H9 (cell line): ENCODE results near the gene IFT81. TPM values are rescaled to one million over a fixed set of nuclear protein-coding genes. Genes with fewer than 3 reads are reported as not detected.
A peak's percentile ranks its signal among the peaks of the same experiment; 100 is the strongest.

Source experiments
- DNase-seq: peaks from one replicate; pipeline ENCODE4 v3.0.0-alpha.2; 2017
- H2AFZ ChIP-seq: one replicate; pipeline ENCODE4 v1.6.1; 2013; ENCODE audit warnings: mild to moderate bottlenecking, low read length, control low read depth, moderate library complexity
- H2AK5ac ChIP-seq: 2 replicates; pipeline ENCODE4 v1.6.1; 2013; ENCODE audit warnings: low read length, control low read depth, mixed read lengths; ENCODE audit not compliant: insufficient read length
- H2BK120ac ChIP-seq: one replicate; pipeline ENCODE4 v1.6.1; 2013; ENCODE audit warnings: low read depth, mild to moderate bottlenecking, low read length, control low read depth, inconsistent platforms; ENCODE audit not compliant: poor library complexity, severe bottlenecking
- H2BK12ac ChIP-seq: 2 replicates; pipeline ENCODE4 v1.6.1; 2013; ENCODE audit warnings: low read length, control low read depth, mixed read lengths, low read depth; ENCODE audit not compliant: insufficient read length
- H2BK15ac ChIP-seq: 2 replicates; pipeline ENCODE4 v1.6.1; 2013; ENCODE audit warnings: low read depth, low read length, control low read depth
- H2BK20ac ChIP-seq: one replicate; pipeline ENCODE4 v1.6.1; 2013; ENCODE audit warnings: low read depth, mild to moderate bottlenecking, low read length, control low read depth, inconsistent platforms; ENCODE audit not compliant: poor library complexity, severe bottlenecking
- H2BK5ac ChIP-seq: 2 replicates; pipeline ENCODE4 v1.6.1; 2013; ENCODE audit warnings: low read length, control low read depth, mixed read lengths; ENCODE audit not compliant: insufficient read length
- H3K14ac ChIP-seq: 2 replicates; pipeline ENCODE4 v1.6.1; 2013; ENCODE audit warnings: low read length, control low read depth; ENCODE audit not compliant: insufficient read depth
- H3K18ac ChIP-seq: 2 replicates; pipeline ENCODE4 v1.6.1; 2013; ENCODE audit warnings: low read depth, mild to moderate bottlenecking, mixed read lengths, low read length, control low read depth; ENCODE audit not compliant: insufficient read length
- H3K23ac ChIP-seq: 2 replicates; pipeline ENCODE4 v1.6.1; 2013; ENCODE audit warnings: low read length, control low read depth, mixed read lengths, low read depth; ENCODE audit not compliant: insufficient read length
- H3K23me2 ChIP-seq: 2 replicates; pipeline ENCODE4 v1.6.1; 2013; ENCODE audit warnings: low read depth, mild to moderate bottlenecking, mixed read lengths, low read length, control low read depth; ENCODE audit not compliant: insufficient read length, poor library complexity, severe bottlenecking
- H3K27ac ChIP-seq: 2 replicates; pipeline ENCODE4 v1.5.1; 2013; ENCODE audit warnings: low read length, control low read depth, mixed read lengths, low read depth; ENCODE audit not compliant: insufficient read length
- H3K27me3 ChIP-seq: 2 replicates; pipeline ENCODE4 v1.6.1; 2013; ENCODE audit warnings: low read length, control low read depth, inconsistent platforms; ENCODE audit not compliant: insufficient read depth
- H3K4ac ChIP-seq: 2 replicates; pipeline ENCODE4 v1.6.1; 2013; ENCODE audit warnings: low read depth, mild to moderate bottlenecking, control low read depth, inconsistent platforms, low read length, moderate library complexity
- H3K4me1 ChIP-seq: 2 replicates; pipeline ENCODE4 v1.6.1; 2013; ENCODE audit warnings: low read length, control low read depth, inconsistent platforms; ENCODE audit not compliant: insufficient read depth
- H3K4me2 ChIP-seq: 2 replicates; pipeline ENCODE4 v1.6.1; 2013; ENCODE audit warnings: low read length, control low read depth, mixed read lengths; ENCODE audit not compliant: insufficient read length, insufficient read depth
- H3K56ac ChIP-seq: 2 replicates; pipeline ENCODE4 v1.6.1; 2013; ENCODE audit warnings: low read depth, mild to moderate bottlenecking, mixed read lengths, low read length, control low read depth; ENCODE audit not compliant: insufficient read length
- H3K79me1 ChIP-seq: 2 replicates; pipeline ENCODE4 v1.6.1; 2013; ENCODE audit warnings: low read depth, mild to moderate bottlenecking, moderate library complexity, low read length, control low read depth, inconsistent platforms; ENCODE audit not compliant: insufficient read depth, poor library complexity, severe bottlenecking
- H3K79me2 ChIP-seq: 2 replicates; pipeline ENCODE4 v1.6.1; 2013; ENCODE audit warnings: low read length, control low read depth, inconsistent platforms; ENCODE audit not compliant: insufficient read depth
- H3K9ac ChIP-seq: 2 replicates; pipeline ENCODE4 v1.6.1; 2013; ENCODE audit warnings: low read length, control low read depth, mixed read lengths; ENCODE audit not compliant: insufficient read length; ENCODE audit errors: extremely low read depth
- H3K9me3 ChIP-seq: one replicate; pipeline ENCODE4 v1.6.1; 2013; ENCODE audit warnings: low read depth, low read length, inconsistent platforms; ENCODE audit not compliant: control insufficient read depth
- H3T11ph ChIP-seq: one replicate; pipeline ENCODE4 v1.6.1; 2013; ENCODE audit warnings: mild to moderate bottlenecking, low read length, control low read depth, inconsistent platforms
- H4K20me1 ChIP-seq: one replicate; pipeline ENCODE4 v1.6.1; 2013; ENCODE audit not compliant: control insufficient read depth, insufficient read length, insufficient read depth
- H4K5ac ChIP-seq: 2 replicates; pipeline ENCODE4 v1.6.1; 2013; ENCODE audit warnings: low read depth, mild to moderate bottlenecking, mixed read lengths, low read length, control low read depth; ENCODE audit not compliant: insufficient read length
- H4K8ac ChIP-seq: replicated peaks from 2 replicates; pipeline ENCODE4 v1.6.1; 2013; ENCODE audit warnings: low read length, control low read depth, mixed read lengths, low read depth; ENCODE audit not compliant: insufficient read length
- H4K91ac ChIP-seq: 2 replicates; pipeline ENCODE4 v1.6.1; 2013; ENCODE audit warnings: low read depth, mild to moderate bottlenecking, moderate library complexity, mixed read lengths, low read length, control low read depth; ENCODE audit not compliant: insufficient read length
- H3K27ac Mint-ChIP-seq, 3 experiments: 2 replicates in 2 of 3; 3 replicates in 1 of 3; pipeline ENCODE4 v1.8.0; 2020 to 2021; ENCODE audit warnings: mixed read lengths in 3 of 3, mild to moderate bottlenecking in 1 of 3, moderate library complexity in 1 of 3
- H3K27me3 Mint-ChIP-seq: 2 replicates; pipeline ENCODE4 v1.8.0; 2021; ENCODE audit warnings: low read depth, mild to moderate bottlenecking, moderate library complexity, mixed read lengths
- H3K36me3 Mint-ChIP-seq, 3 experiments: 2 replicates in 2 of 3; 3 replicates in 1 of 3; pipeline ENCODE4 v1.8.0; 2020 to 2021; ENCODE audit warnings: low read depth in 3 of 3, mixed read lengths in 3 of 3; ENCODE audit not compliant: insufficient read depth in 1 of 3
- H3K4me1 Mint-ChIP-seq, 2 experiments: 2 replicates each; pipeline ENCODE4 v1.8.0; 2020; ENCODE audit warnings: mixed read lengths in 2 of 2
- H3K4me3 Mint-ChIP-seq, 2 experiments: 2 replicates in 1 of 2; 3 replicates in 1 of 2; pipeline ENCODE4 v1.8.0; 2020 to 2021; ENCODE audit warnings: mild to moderate bottlenecking in 2 of 2, mixed read lengths in 2 of 2, moderate library complexity in 1 of 2
- H3K9me3 Mint-ChIP-seq, 2 experiments: 2 replicates in 1 of 2; 3 replicates in 1 of 2; pipeline ENCODE4 v1.8.0; 2020; ENCODE audit warnings: mild to moderate bottlenecking in 2 of 2, mixed read lengths in 2 of 2, moderate library complexity in 1 of 2
- WGBS: extraction: QIAGEN DNeasy Blood & Tissue Kit; methylation state at CpG from one replicate; pipeline ENCODE4 v1.1.7; 2013; ENCODE audit warnings: missing lambda C conversion rate, low lambda C conversion rate, mixed read lengths; ENCODE audit not compliant: insufficient read length; ENCODE audit errors: extremely low coverage; 5-methylcytosine and 5-hydroxymethylcytosine counted together
- total RNA-seq: library from RNA; stranded (reverse); gene quantifications from 2 replicates; pipeline ENCODE4 v1.2.1, GENCODE V29; 2021
- TF ChIP-seq, protein P1 (sequence below): fragments of 200-600 bp; sonication (generic); conservative IDR thresholded peaks from 3 replicates; pipeline ENCODE4 v1.8.0; 2021; ENCODE audit warnings: antibody characterized with exemption, mild to moderate bottlenecking

The IFT81 gene
- total RNA-seq, 1 experiment from 2014 or later: 9.3 TPM

DNA sequence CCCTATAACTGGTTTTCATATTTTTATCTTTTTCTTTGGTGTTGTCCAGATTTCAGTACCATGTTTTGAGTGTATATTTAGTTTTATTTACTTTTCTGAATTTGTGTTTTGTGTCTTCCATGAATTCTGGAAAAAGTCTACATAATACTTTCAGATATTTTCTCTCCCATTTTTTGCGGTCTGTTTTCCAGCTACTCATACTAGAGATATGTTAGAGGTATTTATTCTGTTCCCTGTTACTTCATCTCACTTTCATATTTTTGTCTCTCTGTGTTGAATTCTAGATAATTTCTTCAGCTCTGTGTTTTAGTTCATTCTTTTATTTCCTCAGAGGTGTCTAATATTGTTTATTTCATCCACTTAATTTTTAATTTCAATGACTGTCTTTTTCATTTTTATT is 74.2 kb downstream of the IFT81 start:
- H3K9me3 ChIP-seq: no peaks in the 10 kb centered on the region
- H3K4me1 Mint-ChIP-seq: peaks cover 10% of the 10 kb centered on the region in 2 experiments
- no peak overlapping the region for H2BK20ac ChIP-seq

More for the DNA sequence above, 74.2 kb downstream of the IFT81 start:
- H3K4ac ChIP-seq: no peak overlapping the region
- H2BK5ac ChIP-seq: no peak overlapping the region
- WGBS: no CpG with 5 or more reads among the region's 1 CpG
- no peak overlapping the region for H3K9ac ChIP-seq
- no peak overlapping the region for H3K27ac ChIP-seq
- no peaks in the 10 kb centered on the region for H3K27me3 ChIP-seq
- no peak overlapping the region for H3K14ac ChIP-seq
- H3K56ac ChIP-seq: no peak overlapping the region
- H3T11ph ChIP-seq: no peak overlapping the region
- no peak overlapping the region for H2BK12ac ChIP-seq
- Mint-ChIP-seq H3K9me3 (no peaks in the 10 kb centered on the region), H3K27me3 (no peaks in the 10 kb centered on the region), H3K27ac (peak overlapping the region in 2 of 3 experiments; percentile 7 to 65; a peak in 1 of 7 replicates), H3K36me3 (peaks cover 4 to 6% (median 5%) of the 10 kb centered on the region in 3 experiments; a peak in 5 of 7 replicates), H3K4me3 (no peak overlapping the region)
- no peaks in the 10 kb centered on the region for H3K23me2 ChIP-seq
- no peak overlapping the region for H3K23ac ChIP-seq
- H4K91ac ChIP-seq: no peak overlapping the region
- H2AFZ ChIP-seq: no peak overlapping the region
- H3K4me1 ChIP-seq: peaks cover 3% of the 10 kb centered on the region; the same call in 1 of the 2 replicates
- H3K79me2 ChIP-seq: no peaks in the 10 kb centered on the region
- no peak overlapping the region for H2AK5ac ChIP-seq
- H4K20me1 ChIP-seq: no peaks in the 10 kb centered on the region
- no peak overlapping the region for H2BK15ac ChIP-seq
- DNase-seq: no peak
- H3K79me1 ChIP-seq: no peaks in the 10 kb centered on the region
- no peak overlapping the region for H2BK120ac ChIP-seq
- H4K8ac ChIP-seq: no peak overlapping the region
- H3K18ac ChIP-seq: no peak overlapping the region
- H3K4me2 ChIP-seq: no peak overlapping the region
- TF ChIP-seq, protein P1, sequence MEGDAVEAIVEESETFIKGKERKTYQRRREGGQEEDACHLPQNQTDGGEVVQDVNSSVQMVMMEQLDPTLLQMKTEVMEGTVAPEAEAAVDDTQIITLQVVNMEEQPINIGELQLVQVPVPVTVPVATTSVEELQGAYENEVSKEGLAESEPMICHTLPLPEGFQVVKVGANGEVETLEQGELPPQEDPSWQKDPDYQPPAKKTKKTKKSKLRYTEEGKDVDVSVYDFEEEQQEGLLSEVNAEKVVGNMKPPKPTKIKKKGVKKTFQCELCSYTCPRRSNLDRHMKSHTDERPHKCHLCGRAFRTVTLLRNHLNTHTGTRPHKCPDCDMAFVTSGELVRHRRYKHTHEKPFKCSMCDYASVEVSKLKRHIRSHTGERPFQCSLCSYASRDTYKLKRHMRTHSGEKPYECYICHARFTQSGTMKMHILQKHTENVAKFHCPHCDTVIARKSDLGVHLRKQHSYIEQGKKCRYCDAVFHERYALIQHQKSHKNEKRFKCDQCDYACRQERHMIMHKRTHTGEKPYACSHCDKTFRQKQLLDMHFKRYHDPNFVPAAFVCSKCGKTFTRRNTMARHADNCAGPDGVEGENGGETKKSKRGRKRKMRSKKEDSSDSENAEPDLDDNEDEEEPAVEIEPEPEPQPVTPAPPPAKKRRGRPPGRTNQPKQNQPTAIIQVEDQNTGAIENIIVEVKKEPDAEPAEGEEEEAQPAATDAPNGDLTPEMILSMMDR: no peak
- no peak overlapping the region for H4K5ac ChIP-seq
